HG02678 (cell line): ENCODE data around the gene FFAR1.

Source experiments
- ATAC-seq: cut with Tn5 transposase; IDR thresholded peaks from one replicate; pipeline ENCODE4 v1.9.1; 2021; ENCODE audit warnings: mild to moderate bottlenecking, moderate library complexity; ENCODE audit not compliant: unreplicated experiment

Gene FFAR1

DNA sequence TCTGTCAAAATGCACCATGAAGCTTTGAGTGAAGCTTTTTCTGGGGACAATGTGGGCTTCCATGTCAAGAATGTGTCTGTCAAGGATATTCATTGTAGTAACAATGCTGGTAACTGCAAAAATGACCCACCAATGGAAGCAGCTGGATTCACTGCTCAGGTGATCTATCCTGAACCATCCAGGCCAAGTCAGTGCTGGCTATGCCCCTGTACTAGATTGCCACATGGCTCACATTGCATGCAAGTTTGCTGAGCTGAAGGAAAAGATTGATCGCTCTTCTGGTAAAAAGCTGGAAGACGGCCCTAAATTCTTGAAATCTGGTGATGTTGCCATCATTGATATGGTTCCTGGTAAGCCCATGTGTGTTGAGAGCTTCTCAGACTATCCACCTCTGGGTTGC is 35.8 kb downstream of the FFAR1 start:
- no peak for ATAC-seq

- no peak for ATAC-seq
These were observed 40.8 kb downstream of the FFAR1 start for GRCh38 chr19:35388277-35389054.

GRCh38 chr19:35389192-35389861 is 41.6 kb downstream of the FFAR1 start:
- ATAC-seq = no peak

DNA sequence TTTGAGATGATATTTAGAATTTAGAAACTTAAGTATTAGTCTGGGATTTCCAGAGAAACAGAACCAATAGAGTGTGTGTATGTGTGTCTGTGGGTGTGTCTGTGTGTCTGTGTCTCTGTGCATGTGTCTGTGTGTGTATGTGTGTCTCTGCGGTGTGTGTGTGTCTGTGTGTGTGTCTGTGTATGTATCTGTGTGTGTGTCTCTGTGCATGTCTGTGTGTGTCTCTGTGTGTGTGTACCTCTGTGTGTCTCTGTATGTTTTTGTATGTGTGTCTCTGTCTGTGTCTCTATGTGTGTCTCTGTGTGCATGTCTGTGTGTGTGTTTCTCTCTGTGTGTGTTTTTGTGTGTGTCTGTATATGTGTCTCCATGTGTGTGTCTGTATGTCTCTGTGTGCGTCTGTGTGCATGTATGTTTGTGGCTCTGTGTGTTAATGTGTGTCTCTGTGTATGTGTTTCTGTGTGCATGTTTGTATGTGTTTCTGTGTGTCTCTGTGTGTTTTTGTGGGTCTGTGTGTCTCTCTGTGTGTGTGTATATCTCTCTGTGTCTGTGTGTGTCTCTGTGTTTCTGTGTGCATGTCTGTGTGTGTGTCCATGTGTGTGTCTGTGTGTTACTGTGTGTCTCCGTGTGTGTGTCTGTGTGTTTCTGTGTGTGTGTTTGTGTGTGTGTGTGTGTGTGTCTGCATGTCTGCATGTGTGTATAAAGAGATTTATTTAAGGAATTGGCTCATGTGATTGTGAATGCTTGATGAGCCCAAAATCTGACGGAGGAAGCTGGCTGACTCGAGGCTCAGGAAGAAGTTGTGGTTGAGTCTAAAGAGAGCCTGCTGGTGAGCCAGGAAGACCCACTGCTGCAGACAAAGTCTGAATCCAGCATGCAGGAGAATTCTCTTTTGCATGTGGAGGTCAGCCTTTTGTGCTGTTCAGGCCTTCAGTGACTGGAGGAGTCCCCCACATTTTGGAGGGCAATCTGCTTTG is 45.3 kb downstream of the FFAR1 start:
- ATAC-seq = no peak

DNA sequence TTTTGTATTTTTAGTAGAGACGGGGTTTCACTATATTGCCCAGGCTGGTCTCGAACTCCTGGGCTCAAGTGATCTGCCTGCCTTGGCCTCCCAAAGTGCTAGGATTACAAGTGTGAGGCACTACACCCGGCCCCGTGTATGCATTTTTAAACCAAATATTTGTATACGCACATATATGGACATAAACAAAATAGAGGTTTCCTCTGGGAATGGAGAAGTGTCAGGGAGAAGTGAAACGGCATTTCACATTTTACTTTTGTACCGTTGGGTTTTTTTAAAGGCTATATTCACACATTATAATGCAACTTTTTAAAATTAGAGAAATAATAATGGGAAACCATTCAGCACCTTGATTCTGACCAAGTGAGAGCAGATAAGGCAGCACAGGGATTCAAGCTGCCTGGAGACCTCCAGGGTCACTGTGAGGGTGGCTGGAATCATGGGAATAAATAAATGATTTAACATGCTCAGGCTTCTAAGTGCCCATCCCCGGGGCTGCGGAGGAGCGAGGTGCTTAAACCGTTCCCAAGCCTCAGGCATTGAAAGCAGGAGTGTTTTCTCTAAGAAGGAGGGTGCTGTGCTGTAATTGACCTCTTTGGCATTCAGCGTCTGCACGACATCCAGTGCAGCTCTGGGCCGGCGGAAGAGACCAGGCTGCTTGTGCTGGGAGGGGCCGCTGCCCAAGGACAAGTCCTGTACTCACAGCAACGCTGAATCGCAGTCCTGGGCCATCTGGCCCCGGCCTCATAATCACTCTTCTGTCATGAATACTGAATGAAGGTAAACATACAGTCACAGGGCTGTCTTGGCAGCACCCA is 47.9 kb downstream of the FFAR1 start:
- ATAC-seq = no peak

DNA sequence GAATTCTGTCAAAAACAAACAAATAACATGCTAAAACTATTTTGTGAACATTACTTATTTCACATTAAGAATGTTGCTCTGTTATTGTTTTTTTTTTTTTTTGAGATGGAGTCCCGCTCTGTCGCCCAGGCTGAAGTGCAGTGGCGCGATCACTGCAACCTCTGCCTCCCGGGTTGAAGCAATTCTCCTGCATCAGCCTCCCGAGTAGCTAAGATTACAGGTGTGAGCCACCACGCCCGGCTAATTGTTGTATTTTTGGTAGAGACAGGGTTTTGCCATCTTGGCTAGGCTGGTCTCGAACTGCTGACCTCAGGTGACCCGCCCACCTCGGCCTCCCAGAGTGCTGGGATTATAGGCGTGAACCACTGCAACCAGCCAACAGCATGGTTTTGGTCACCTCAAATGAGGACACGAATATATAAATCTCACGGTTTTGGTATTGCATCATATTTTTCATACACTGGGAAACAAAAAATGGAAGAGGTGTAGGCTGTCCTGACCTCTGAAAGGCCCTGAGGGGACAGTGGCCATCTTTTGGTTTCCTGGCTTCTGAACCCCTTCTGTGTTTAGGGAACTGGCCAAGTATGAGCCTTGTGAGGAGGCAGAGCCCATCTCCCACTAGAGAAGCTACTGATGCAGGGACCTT is 48.7 kb downstream of the FFAR1 start:
- ATAC-seq = no peak

DNA sequence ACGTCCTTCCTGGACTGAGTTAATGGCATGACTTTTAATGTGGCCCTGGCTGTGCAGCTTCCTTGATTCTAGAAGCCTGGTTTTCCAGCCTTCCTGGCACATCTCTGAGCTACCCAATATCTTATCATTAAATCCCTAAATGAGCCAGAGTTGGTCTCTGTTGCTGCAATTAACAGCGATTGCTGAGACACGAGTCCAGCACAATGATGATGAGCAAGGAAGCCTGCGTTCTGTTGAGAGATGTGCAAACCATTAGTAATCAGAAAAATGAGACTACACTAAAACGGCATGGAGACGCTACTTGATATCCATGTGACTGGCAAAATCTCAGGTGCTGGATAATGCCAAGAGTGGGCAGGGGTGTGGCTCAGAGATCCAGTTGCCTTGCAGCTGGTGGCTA is 49.4 kb downstream of the FFAR1 start:
- ATAC-seq = no peak
